ENCODE measurements around the gene PPM1A.

DNA sequence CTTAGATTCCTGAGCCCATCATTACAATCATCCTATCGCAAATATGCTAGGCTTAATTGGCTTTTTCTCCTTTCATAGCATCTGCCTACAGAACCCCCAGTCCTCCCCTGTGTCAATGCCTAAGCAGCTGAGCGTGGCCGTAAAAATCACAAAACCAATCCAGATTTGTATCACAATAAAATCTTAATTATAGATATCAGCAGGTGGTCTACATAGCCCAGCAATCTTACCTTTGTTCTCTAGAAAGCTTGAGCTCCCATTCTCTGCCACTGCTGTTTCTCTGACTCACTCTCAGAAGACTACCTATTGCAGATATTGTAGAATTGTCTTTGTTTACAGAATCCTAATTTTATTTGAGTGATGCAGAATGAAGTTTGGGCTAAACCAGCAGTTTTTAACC is 37.9 kb upstream of the PPM1A start:
- TF ChIP-seq POLR2A (IDR thresholded peaks at IDR 0.05; ENCODE audit: extremely low read depth, insufficient read length) (no peak), CTCF (IDR thresholded peaks at IDR 0.05; ENCODE audit: low read depth, low read length) (no peak)
- TF ChIP-seq, protein P1, sequence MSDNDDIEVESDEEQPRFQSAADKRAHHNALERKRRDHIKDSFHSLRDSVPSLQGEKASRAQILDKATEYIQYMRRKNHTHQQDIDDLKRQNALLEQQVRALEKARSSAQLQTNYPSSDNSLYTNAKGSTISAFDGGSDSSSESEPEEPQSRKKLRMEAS (IDR thresholded peaks at IDR 0.05; ENCODE audit: low read depth, low read length): no peak

Data from NB4 (cell line).